ENCODE data around the gene PLCH1. TPM values are rescaled to one million over a fixed set of nuclear protein-coding genes. Genes with fewer than 3 reads are reported as not detected.
A peak's percentile ranks its signal among the peaks of the same experiment; 100 is the strongest.

Gene PLCH1
- total RNA-seq, 1 experiment from 2014 or later = 13.4 TPM

DNA sequence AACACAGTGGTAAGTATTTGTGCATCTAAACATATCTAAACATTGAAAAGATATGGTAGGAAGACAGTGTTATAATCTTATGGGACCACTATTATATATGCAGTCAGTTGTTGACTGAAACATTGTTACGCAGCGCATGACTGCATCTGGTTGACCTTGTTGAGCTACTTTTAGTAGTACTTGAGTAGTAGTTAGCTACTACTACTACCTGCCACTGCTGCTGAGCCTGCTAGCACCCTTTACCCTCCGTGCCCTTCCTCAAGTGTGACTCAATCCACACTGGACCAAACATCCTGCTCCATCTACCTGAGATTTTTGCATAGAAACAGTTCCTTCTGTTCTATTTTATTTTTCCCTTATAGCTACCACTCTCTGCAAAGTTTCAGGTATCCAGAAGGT lies 327.8 kb downstream of the PLCH1 start:
- CTCF ChIA-PET = interaction anchor here (1.1 kb wide), 1 partner anchor 30 kb away, joined by 3 read pairs; no protein-coding TSS in a partner anchor
- TF ChIP-seq, protein P1, sequence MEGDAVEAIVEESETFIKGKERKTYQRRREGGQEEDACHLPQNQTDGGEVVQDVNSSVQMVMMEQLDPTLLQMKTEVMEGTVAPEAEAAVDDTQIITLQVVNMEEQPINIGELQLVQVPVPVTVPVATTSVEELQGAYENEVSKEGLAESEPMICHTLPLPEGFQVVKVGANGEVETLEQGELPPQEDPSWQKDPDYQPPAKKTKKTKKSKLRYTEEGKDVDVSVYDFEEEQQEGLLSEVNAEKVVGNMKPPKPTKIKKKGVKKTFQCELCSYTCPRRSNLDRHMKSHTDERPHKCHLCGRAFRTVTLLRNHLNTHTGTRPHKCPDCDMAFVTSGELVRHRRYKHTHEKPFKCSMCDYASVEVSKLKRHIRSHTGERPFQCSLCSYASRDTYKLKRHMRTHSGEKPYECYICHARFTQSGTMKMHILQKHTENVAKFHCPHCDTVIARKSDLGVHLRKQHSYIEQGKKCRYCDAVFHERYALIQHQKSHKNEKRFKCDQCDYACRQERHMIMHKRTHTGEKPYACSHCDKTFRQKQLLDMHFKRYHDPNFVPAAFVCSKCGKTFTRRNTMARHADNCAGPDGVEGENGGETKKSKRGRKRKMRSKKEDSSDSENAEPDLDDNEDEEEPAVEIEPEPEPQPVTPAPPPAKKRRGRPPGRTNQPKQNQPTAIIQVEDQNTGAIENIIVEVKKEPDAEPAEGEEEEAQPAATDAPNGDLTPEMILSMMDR (IDR thresholded peaks at IDR 0.05; ENCODE audit: unreplicated experiment) = no peak
- H3K27me3 Mint-ChIP-seq (ENCODE audit: unreplicated experiment) = no peaks in the 10 kb centered on the region
- H3K4me1 Mint-ChIP-seq (ENCODE audit: low read depth, unreplicated experiment) = peaks cover 13% of the 10 kb centered on the region
- intact Hi-C loops (cut with micrococcal nuclease; ENCODE audit: unreplicated experiment) = no loop called here
- no TSS peak for BruUV-seq (replicated peaks)
- H3K4me3 Mint-ChIP-seq (ENCODE audit: low read depth, unreplicated experiment) = no peak overlapping the region
- H3K27ac Mint-ChIP-seq (ENCODE audit: unreplicated experiment) = no peak overlapping the region
- no peaks in the 10 kb centered on the region for H3K36me3 Mint-ChIP-seq (ENCODE audit: insufficient read depth, unreplicated experiment)
- no peaks in the 10 kb centered on the region for H3K9me3 Mint-ChIP-seq (ENCODE audit: low read depth, unreplicated experiment)
- no peak for DNase-seq

DNA sequence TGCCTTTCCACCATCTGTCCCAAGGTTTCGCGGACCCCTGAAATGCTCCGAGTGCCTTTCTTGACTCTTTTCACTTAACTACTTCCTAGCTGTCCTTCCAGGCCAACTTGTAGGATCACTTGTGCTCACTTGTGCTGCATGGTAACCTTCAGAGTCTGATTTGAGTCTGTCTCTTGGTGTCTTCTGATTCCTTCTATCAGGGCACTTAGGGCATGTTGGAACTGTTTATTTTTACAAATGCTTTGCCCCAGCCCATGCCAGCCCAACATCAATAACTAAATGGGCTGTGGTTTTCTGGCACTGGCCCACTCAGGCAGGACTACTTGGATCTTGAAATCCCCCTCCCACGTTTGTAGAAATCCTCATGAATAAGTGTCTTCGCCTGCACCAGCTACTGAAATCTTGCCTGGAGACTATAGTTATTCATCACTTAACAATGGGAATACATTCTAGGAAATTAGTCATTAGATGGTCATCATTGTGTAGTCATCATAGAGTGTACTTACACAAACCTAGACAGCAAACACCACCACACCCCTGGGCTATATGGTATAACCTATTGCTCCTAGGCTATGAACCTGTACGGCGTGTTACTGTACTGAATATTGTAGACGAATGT lies 328.3 kb downstream of the PLCH1 start:
- Mint-ChIP-seq H3K36me3 (ENCODE audit: insufficient read depth, unreplicated experiment) (no peaks in the 10 kb centered on the region), H3K4me3 (ENCODE audit: low read depth, unreplicated experiment) (no peak overlapping the region), H3K4me1 (ENCODE audit: low read depth, unreplicated experiment) (peaks cover 13% of the 10 kb centered on the region), H3K27me3 (ENCODE audit: unreplicated experiment) (no peaks in the 10 kb centered on the region), H3K9me3 (ENCODE audit: low read depth, unreplicated experiment) (no peaks in the 10 kb centered on the region), H3K27ac (ENCODE audit: unreplicated experiment) (no peak overlapping the region)
- CTCF ChIA-PET = interaction anchor here (0.5 to 1.1 kb wide), 2 partner anchors 29 to 75 kb away, joined by 3 read pairs; no protein-coding TSS in a partner anchor
- no TSS peak for BruUV-seq (replicated peaks)
- TF ChIP-seq, protein P1 (IDR thresholded peaks at IDR 0.05; ENCODE audit: unreplicated experiment) = no peak
- no peak for DNase-seq
- intact Hi-C loops (cut with micrococcal nuclease; ENCODE audit: unreplicated experiment) = no loop called here

- intact Hi-C loops (cut with micrococcal nuclease; ENCODE audit: unreplicated experiment) = loop anchor here (1.0 kb wide), 1 partner anchor 289 kb away; no protein-coding TSS in a partner anchor
- Mint-ChIP-seq H3K36me3 (ENCODE audit: insufficient read depth, unreplicated experiment) (no peaks in the 10 kb centered on the region), H3K4me3 (ENCODE audit: low read depth, unreplicated experiment) (no peak overlapping the region), H3K27me3 (ENCODE audit: unreplicated experiment) (no peaks in the 10 kb centered on the region), H3K27ac (ENCODE audit: unreplicated experiment) (no peak overlapping the region), H3K9me3 (ENCODE audit: low read depth, unreplicated experiment) (no peaks in the 10 kb centered on the region), H3K4me1 (ENCODE audit: low read depth, unreplicated experiment) (peaks cover 13% of the 10 kb centered on the region)
- TF ChIP-seq, protein P1 (IDR thresholded peaks at IDR 0.05; ENCODE audit: unreplicated experiment) = no peak
- CTCF ChIA-PET = no interaction called here
- no peak for DNase-seq
- no TSS peak for BruUV-seq (replicated peaks)
Observed at GRCh38 chr3:155412904-155413303, 332.0 kb downstream of the PLCH1 start.

DNA sequence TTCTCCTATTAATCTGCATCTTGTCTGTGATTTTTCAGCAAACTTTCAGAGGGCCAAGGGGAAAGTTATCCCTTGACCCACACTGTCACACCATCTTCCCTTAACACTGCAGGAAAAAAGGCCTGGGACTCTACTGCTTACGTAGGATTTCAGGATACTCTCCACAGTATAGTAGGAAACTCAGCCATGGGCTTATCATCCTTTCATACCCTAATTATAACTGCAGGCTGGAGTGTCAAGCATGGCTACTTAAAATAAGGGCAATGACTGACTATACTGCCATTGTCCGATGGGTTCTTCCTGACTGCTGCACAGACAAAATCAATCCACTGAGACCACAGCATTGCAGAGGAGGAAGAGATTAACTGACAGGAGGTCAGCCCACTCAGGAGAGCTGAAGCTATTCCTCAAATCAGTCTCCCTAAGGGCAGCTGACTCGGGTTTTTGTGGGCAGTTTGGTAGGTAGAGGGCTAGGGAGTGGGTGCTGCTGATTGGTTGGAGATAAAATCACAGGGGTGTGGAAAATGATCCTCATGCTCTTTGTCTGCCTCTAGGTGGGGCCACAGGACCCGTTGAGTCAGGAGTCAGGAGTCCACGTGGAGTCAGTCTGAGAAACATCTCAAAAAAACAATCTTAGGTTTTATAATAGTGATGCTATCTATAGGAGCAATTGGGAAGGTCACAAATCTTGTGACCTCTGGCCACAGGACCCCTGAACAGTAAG lies 333.2 kb downstream of the PLCH1 start:
- H3K4me1 Mint-ChIP-seq (ENCODE audit: low read depth, unreplicated experiment) = peaks cover 4% of the 10 kb centered on the region
- intact Hi-C loops (cut with micrococcal nuclease; ENCODE audit: unreplicated experiment) = loop anchor here (1.0 kb wide), 1 partner anchor 291 kb away; no protein-coding TSS in a partner anchor
- H3K36me3 Mint-ChIP-seq (ENCODE audit: insufficient read depth, unreplicated experiment) = no peaks in the 10 kb centered on the region

More for the DNA sequence above, 333.2 kb downstream of the PLCH1 start:
- TF ChIP-seq, protein P1 (IDR thresholded peaks at IDR 0.05; ENCODE audit: unreplicated experiment) = peak; percentile 15
- BruUV-seq (replicated peaks) = no TSS peak
- H3K27ac Mint-ChIP-seq (ENCODE audit: unreplicated experiment) = no peak overlapping the region
- CTCF ChIA-PET = no interaction called here
- no peaks in the 10 kb centered on the region for H3K9me3 Mint-ChIP-seq (ENCODE audit: low read depth, unreplicated experiment)
- no peak overlapping the region for H3K4me3 Mint-ChIP-seq (ENCODE audit: low read depth, unreplicated experiment)
- peak; percentile 59 for DNase-seq
- no peaks in the 10 kb centered on the region for H3K27me3 Mint-ChIP-seq (ENCODE audit: unreplicated experiment)

Data from Calu3 (cell line).